Endothelial cell of umbilical vein (primary cell): ENCODE measurements around the gene KCNJ6. TPM values are rescaled to one million over a fixed set of nuclear protein-coding genes. Genes with fewer than 3 reads are reported as not detected.

Source experiments
- Bru-seq: library from RNA; stranded (reverse); fragments of 400-500 nt; gene quantifications from one replicate; lab custom pipeline; 2021; lab: Mats Ljungman, UMichigan
- BruChase-seq, 2 experiments: library from RNA; stranded (reverse); fragments of 400-500 nt; gene quantifications; one replicate each; lab custom pipeline; 2021; lab: Mats Ljungman, UMichigan
- BruUV-seq: library from RNA; stranded (reverse); fragments of 400-500 nt; replicated peaks from 2 replicates; lab custom pipeline; 2021; lab: Mats Ljungman, UMichigan
- CTCF ChIA-PET: fragments of 300-600, 350-600 bp; sonication (Branson Sonifier 250); formaldehyde crosslinking; loops from one replicate; lab custom pipeline; 2021; ENCODE audit warnings: antibody characterized with exemption, inconsistent platforms; lab: Charles Lee
- POLR2A ChIA-PET: fragments of 300-600, 350-600 bp; sonication (Branson Sonifier 250); formaldehyde crosslinking; loops from one replicate; lab custom pipeline; 2021; ENCODE audit warnings: antibody characterized with exemption, inconsistent platforms; lab: Charles Lee
- DNase-seq: peaks from one replicate; pipeline ENCODE4 v3.0.0-alpha.2; 2011; ENCODE audit warnings: low read depth, low spot score
- FAIRE-seq: peaks from 2 replicates; lab custom pipeline; 2011; peaks lifted over from hg19 to GRCh38; lab: Jason Lieb, UNC
- H2AFZ ChIP-seq: 2 replicates; pipeline ENCODE4 v1.6.0; 2012; ENCODE audit warnings: low read depth, low read length, control low read depth, inconsistent platforms
- H3K27ac ChIP-seq: 2 replicates; pipeline ENCODE4 v1.5.1; 2011; ENCODE audit warnings: low read depth, mild to moderate bottlenecking, control low read depth, low read length, moderate library complexity; ENCODE audit not compliant: insufficient read depth
- H3K27me3 ChIP-seq, 2 experiments: 2 replicates each; pipeline versions ENCODE4 v1.6.0 to v1.6.1; 2011; ENCODE audit warnings: low read length in 2 of 2, mixed read lengths in 1 of 2; ENCODE audit not compliant: control insufficient read depth in 2 of 2, insufficient read depth in 2 of 2
- H3K36me3 ChIP-seq, 2 experiments: 2 replicates in 1 of 2; 3 replicates in 1 of 2; pipeline ENCODE4 v1.5.1; 2011; ENCODE audit warnings: low read length in 2 of 2, mild to moderate bottlenecking in 1 of 2, moderate library complexity in 1 of 2; ENCODE audit not compliant: control insufficient read depth in 2 of 2, insufficient read depth in 2 of 2; ENCODE audit errors: extremely low read depth in 1 of 2
- H3K4me1 ChIP-seq: 3 replicates; pipeline ENCODE4 v1.5.1; 2011; ENCODE audit warnings: mild to moderate bottlenecking, low read length; ENCODE audit not compliant: control insufficient read depth, insufficient read depth; ENCODE audit errors: extremely low read depth
- H3K4me2 ChIP-seq: 2 replicates; pipeline ENCODE4 v1.6.1; 2011; ENCODE audit warnings: low read length, control low read depth, mixed read lengths; ENCODE audit not compliant: insufficient read depth
- H3K4me3 ChIP-seq, 3 experiments: fragments of 200-600 bp in 1 of 3; sonication (generic), shearing (Covaris generic) in 1 of 3; replicated peaks in 1 of 3; 2 replicates each; pipeline ENCODE4 v1.5.1; 2011 to 2016; ENCODE audit warnings: control low read depth in 3 of 3, low read length in 3 of 3, mild to moderate bottlenecking in 2 of 3, inconsistent platforms in 1 of 3, low read depth in 1 of 3, moderate library complexity in 1 of 3; ENCODE audit not compliant: insufficient read depth in 1 of 3
- H3K79me2 ChIP-seq: 2 replicates; pipeline ENCODE4 v1.6.0; 2012; ENCODE audit warnings: low read length, inconsistent platforms; ENCODE audit not compliant: control insufficient read depth, insufficient read depth
- H3K9ac ChIP-seq: replicated peaks from 2 replicates; pipeline ENCODE3; 2011; ENCODE audit warnings: low read length, control low read depth; ENCODE audit not compliant: insufficient read depth; ENCODE audit errors: extremely low read depth
- H3K9me1 ChIP-seq: replicated peaks from 3 replicates; pipeline ENCODE4 v1.6.0; 2011; ENCODE audit warnings: mild to moderate bottlenecking, low read length; ENCODE audit not compliant: control insufficient read depth, insufficient read depth; ENCODE audit errors: extremely low read depth
- H3K9me3 ChIP-seq: replicated peaks from 2 replicates; pipeline ENCODE4 v1.5.1; 2012; ENCODE audit warnings: low read length, inconsistent platforms; ENCODE audit not compliant: control insufficient read depth, insufficient read depth
- H4K20me1 ChIP-seq: replicated peaks from 2 replicates; pipeline ENCODE3; 2011; ENCODE audit warnings: mild to moderate bottlenecking, low read length; ENCODE audit not compliant: control insufficient read depth, insufficient read depth; ENCODE audit errors: extremely low read depth
- EZH2 ChIP-seq: IDR thresholded peaks from 2 replicates; pipeline ENCODE4 v1.6.1; 2012; ENCODE audit warnings: borderline replicate concordance, low read depth, mild to moderate bottlenecking, moderate library complexity, low read length, inconsistent platforms; ENCODE audit not compliant: severe bottlenecking
- JUN ChIP-seq: IDR thresholded peaks from 2 replicates; pipeline ENCODE4 v1.6.1; 2011; ENCODE audit warnings: borderline replicate concordance, low read depth; ENCODE audit not compliant: insufficient read length, insufficient read depth
- POLR2AphosphoS5 ChIP-seq: IDR thresholded peaks from 2 replicates; pipeline ENCODE4 v1.6.1; 2012; ENCODE audit warnings: low read depth, mild to moderate bottlenecking, control low read depth, low read length, moderate library complexity; ENCODE audit not compliant: insufficient read depth
- dilution Hi-C: fragments of 300-500 bp; cut with MboI; formaldehyde crosslinking; loops from one replicate; pipeline ENCODE4 v1.15.0; 2019; ENCODE audit warnings: low sequenced_read_pairs; ENCODE audit not compliant: extremely low pct_ligation_motif_present
- intact Hi-C: fragments of 100-400 bp; cut with micrococcal nuclease; formaldehyde crosslinking; loops from one replicate; pipeline ENCODE4 v1.10.0; 2022
- long read RNA-seq: library from polyadenylated mRNA; stranded (forward); transcript quantifications from one replicate; pipeline ENCODE4 v2.0.0, GENCODE V29; 2021
- polyA minus RNA-seq, 3 experiments: library from RNA; depleted of rRNA, polyadenylated mRNA; stranded (reverse); fragments of >200 nt; gene quantifications; 1 replicate in 1 of 3; 2 replicates in 2 of 3; pipeline ENCODE4 v1.2.3, GENCODE V29; 2011
- polyA plus RNA-seq, 4 experiments: library from polyadenylated mRNA; depleted of rRNA in 3 of 4; stranded (reverse) in 3 of 4; unstranded in 1 of 4; fragments of >200 nt; gene quantifications; 2 replicates each; pipeline versions ENCODE4 v1.2.1 to v1.2.3, GENCODE V29; 2011 to 2012; ENCODE audit warnings: missing spikeins in 1 of 4
- total RNA-seq: library from RNA; stranded (reverse); gene quantifications from 2 replicates; pipeline ENCODE4 v1.2.3, GENCODE V29; 2021
- TF ChIP-seq, protein P1 (sequence below), 2 donors: IDR thresholded peaks; 1 replicate in 1 of 2; 2 replicates in 1 of 2; pipeline ENCODE4 v1.5.1; 2011; ENCODE audit warnings: low read length in 2 of 2, mild to moderate bottlenecking in 2 of 2, moderate library complexity in 2 of 2, control low read depth in 1 of 2, inconsistent platforms in 1 of 2, low read depth in 1 of 2; ENCODE audit not compliant: insufficient read depth in 1 of 2; ENCODE audit errors: extremely low read depth in 1 of 2

The KCNJ6 gene, protein sequence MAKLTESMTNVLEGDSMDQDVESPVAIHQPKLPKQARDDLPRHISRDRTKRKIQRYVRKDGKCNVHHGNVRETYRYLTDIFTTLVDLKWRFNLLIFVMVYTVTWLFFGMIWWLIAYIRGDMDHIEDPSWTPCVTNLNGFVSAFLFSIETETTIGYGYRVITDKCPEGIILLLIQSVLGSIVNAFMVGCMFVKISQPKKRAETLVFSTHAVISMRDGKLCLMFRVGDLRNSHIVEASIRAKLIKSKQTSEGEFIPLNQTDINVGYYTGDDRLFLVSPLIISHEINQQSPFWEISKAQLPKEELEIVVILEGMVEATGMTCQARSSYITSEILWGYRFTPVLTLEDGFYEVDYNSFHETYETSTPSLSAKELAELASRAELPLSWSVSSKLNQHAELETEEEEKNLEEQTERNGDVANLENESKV
- total RNA-seq = not detected in 2 replicates
- polyA plus RNA-seq = not detected in 2 replicates
- not detected in 2 replicates for polyA plus RNA-seq (2011; cell fraction: cytosol; rRNA removed)
- polyA plus RNA-seq (2011; cell fraction: nucleus; rRNA removed) = not detected in 2 replicates
- 0.14 and 0.16 TPM in 2 replicates for polyA plus RNA-seq (2012)
- polyA minus RNA-seq = not detected in 2 replicates
- polyA minus RNA-seq (2011; cell fraction: cytosol; rRNA and poly(A)+ RNA removed) = not detected
- not detected in 2 replicates for polyA minus RNA-seq (2011; cell fraction: nucleus; rRNA and poly(A)+ RNA removed)
- Bru-seq, nascent RNA = percentile 3 among the genes with signal in this experiment
- not detected for BruChase-seq, experiment 1, labeled RNA remaining after a 6-hour chase
- percentile 0 among the genes with signal in this experiment for BruChase-seq, experiment 2, labeled RNA remaining after a 2-hour chase
- long read RNA-seq, partial matches to known transcripts = 0 of 3 reads
- long read RNA-seq, other reads (novel, unspliced or antisense) = 3 of 3 reads

GRCh38 chr21:37916310-37917051, at the start of gene KCNJ6:
KCNJ6 (minus strand) TSS chr21:37916457; CDS start chr21:37840682, 75,775 bp downstream.
- Histone ChIP-seq H4K20me1 (no peaks in the 10 kb centered on the region), H3K27ac (no peak within 1 kb of the TSS), H3K79me2 (no peaks in the 10 kb centered on the region), H2AFZ (no peak within 1 kb of the TSS), H3K9me1 (no peaks in the 10 kb centered on the region), H3K36me3 (no peaks in the 10 kb centered on the region), H3K27me3 (peaks cover 34 to 47% of the 10 kb centered on the region in 2 experiments), H3K4me1 (no peaks in the 10 kb centered on the region), H3K9me3 (no peaks in the 10 kb centered on the region), H3K4me2 (no peak within 1 kb of the TSS), H3K9ac (no peak within 1 kb of the TSS), H3K4me3 (peak within 1 kb of the TSS in 1 of 3 experiments; percentile 20)
- dilution Hi-C loops = no loop called here
- POLR2A ChIA-PET = no interaction called here
- no peak for TF ChIP-seq EZH2
- no peak for TF ChIP-seq POLR2AphosphoS5
- TF ChIP-seq JUN = no peak
- TF ChIP-seq, protein P1, sequence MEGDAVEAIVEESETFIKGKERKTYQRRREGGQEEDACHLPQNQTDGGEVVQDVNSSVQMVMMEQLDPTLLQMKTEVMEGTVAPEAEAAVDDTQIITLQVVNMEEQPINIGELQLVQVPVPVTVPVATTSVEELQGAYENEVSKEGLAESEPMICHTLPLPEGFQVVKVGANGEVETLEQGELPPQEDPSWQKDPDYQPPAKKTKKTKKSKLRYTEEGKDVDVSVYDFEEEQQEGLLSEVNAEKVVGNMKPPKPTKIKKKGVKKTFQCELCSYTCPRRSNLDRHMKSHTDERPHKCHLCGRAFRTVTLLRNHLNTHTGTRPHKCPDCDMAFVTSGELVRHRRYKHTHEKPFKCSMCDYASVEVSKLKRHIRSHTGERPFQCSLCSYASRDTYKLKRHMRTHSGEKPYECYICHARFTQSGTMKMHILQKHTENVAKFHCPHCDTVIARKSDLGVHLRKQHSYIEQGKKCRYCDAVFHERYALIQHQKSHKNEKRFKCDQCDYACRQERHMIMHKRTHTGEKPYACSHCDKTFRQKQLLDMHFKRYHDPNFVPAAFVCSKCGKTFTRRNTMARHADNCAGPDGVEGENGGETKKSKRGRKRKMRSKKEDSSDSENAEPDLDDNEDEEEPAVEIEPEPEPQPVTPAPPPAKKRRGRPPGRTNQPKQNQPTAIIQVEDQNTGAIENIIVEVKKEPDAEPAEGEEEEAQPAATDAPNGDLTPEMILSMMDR (IDR thresholded peaks at IDR 0.05; ENCODE audit: extremely low read depth in 1 of 2, insufficient read depth in 1 of 2, low read depth in 1 of 2, low read length in 2 of 2) = peak; percentile 51 to 77
- CTCF ChIA-PET = interaction anchor here (1.2 to 2.9 kb wide), 4 partner anchors 204 to 440 kb away, joined by 4 to 15 read pairs (median 8); no protein-coding TSS in a partner anchor
- DNase-seq = peak; percentile 47
- BruUV-seq = no TSS peak
- no peak for FAIRE-seq
- intact Hi-C loops = loop anchor here (1.0 to 10.0 kb wide), 4 partner anchors 157 to 438 kb away; no protein-coding TSS in a partner anchor
